Transverse colon (tissue), 3 donors: ENCODE measurements around the gene TCHP.

Experiments
- CTCF ChIP-seq, 5 experiments: fragments of 200-600 bp in 3 of 5; fragments of 450-650 bp in 2 of 5; sonication (generic) in 3 of 5; IDR thresholded peaks; 1 replicate in 2 of 5; 2 replicates in 3 of 5; pipeline ENCODE4 v1.5.1; 2016 to 2017; ENCODE audit warnings: antibody characterized with exemption in 5 of 5, inconsistent platforms in 3 of 5, mild to moderate bottlenecking in 2 of 5, moderate library complexity in 1 of 5
- EP300 ChIP-seq: sonication (generic); formaldehyde crosslinking; IDR thresholded peaks from one replicate; pipeline ENCODE4 v1.6.1; 2017; ENCODE audit warnings: antibody characterized with exemption, low read depth

GRCh38 chr12:109928058-109928656 lies 28.1 kb downstream of the TCHP start:
- TF ChIP-seq CTCF (IDR thresholded peaks at IDR 0.05) (no peak), EP300 (no peak)
